Psoas muscle (tissue), 8 donors: ENCODE results near the gene MYL4. TPM values are rescaled to one million over a fixed set of nuclear protein-coding genes. Genes with fewer than 3 reads are reported as not detected.

Source experiments
- ATAC-seq, 4 donors: fragments of 200-7000 bp; cut with Tn5 transposase; one replicate each; pipeline ENCODE4 v1.9.1; 2020; ENCODE audit warnings: moderate library complexity in 3 of 4, mild to moderate bottlenecking in 2 of 4
- DNase-seq, 2 donors: peaks; one replicate each; pipeline ENCODE4 v3.0.0-alpha.2; 2020
- H3K27ac ChIP-seq: fragments of 200-600 bp; one replicate; pipeline ENCODE4 v1.8.0; 2022
- H3K27me3 ChIP-seq, 3 donors: fragments of 200-600 bp in 1 of 3; one replicate each; pipeline versions ENCODE4 v1.6.1 to v1.8.0; 2013 to 2022; ENCODE audit warnings: low read length in 2 of 3, mild to moderate bottlenecking in 2 of 3, moderate library complexity in 1 of 3; ENCODE audit not compliant: insufficient read depth in 3 of 3
- H3K36me3 ChIP-seq, 2 donors: fragments of 200-600 bp in 1 of 2; one replicate each; pipeline versions ENCODE4 v1.6.1 to v1.8.0; 2013 to 2022; ENCODE audit warnings: low read depth in 1 of 2, mild to moderate bottlenecking in 1 of 2, moderate library complexity in 1 of 2; ENCODE audit not compliant: insufficient read depth in 1 of 2
- H3K4me1 ChIP-seq: fragments of 200-600 bp; one replicate; pipeline ENCODE4 v1.8.0; 2022
- H3K4me3 ChIP-seq: fragments of 200-600 bp; one replicate; pipeline ENCODE4 v1.8.0; 2022; ENCODE audit warnings: mild to moderate bottlenecking
- H3K9me3 ChIP-seq: fragments of 200-600 bp; one replicate; pipeline ENCODE4 v1.8.0; 2022
- CTCF ChIP-seq: fragments of 200-600 bp; IDR thresholded peaks from one replicate; pipeline ENCODE4 v1.8.0; 2022; ENCODE audit warnings: antibody characterized with exemption
- WGBS, 3 donors: extraction: QIAGEN DNeasy Blood & Tissue Kit; methylation state at CpG; one replicate each; pipeline versions ENCODE4 v1.1.6 to v1.1.7; 2013; 5-methylcytosine and 5-hydroxymethylcytosine counted together
- intact Hi-C, 2 donors: fragments of 100-400 bp; cut with DNase I; formaldehyde crosslinking; loops; one replicate each; pipeline versions ENCODE4 v1.11.0 to v1.14.2; 2022
- polyA plus RNA-seq, 3 donors: library from polyadenylated mRNA; stranded (reverse); fragments of 200-250 nt; gene quantifications; one replicate each; pipeline ENCODE4 v1.2.3, GENCODE V29; 2013
- total RNA-seq, 4 donors: library from RNA; stranded (reverse); fragmentation: NEBNext Ultra II Directional in 2 of 4; extraction: Animal tissue kit (Norgen Biotek cat#: 25700) in 2 of 4; gene quantifications; one replicate each; pipeline versions ENCODE4 v1.2.1 to v1.2.4, GENCODE V29; 2021 to 2023
- donor health status: healthy with polysubstance abuse.
- donor health status: DM: no; HTN: no; CAD: no; lungs with moderate emphysema.
- donor health status: Bipolar disorder and iron deficiency.
- donor health status: healthy.
- donor health status: DM: yes; HTN: yes; CAD: no.
- donor health status: DM: no; HTN: no; CAD: no.
- donor health status: DM: no; HTN: no; CAD: no.
- donor health status: DM: yes; HTN: yes; CAD: no.

Gene MYL4
- total and polyA plus RNA-seq, 7 donors = 0.52 to 6.7 (median 2.0) TPM

- Histone ChIP-seq H3K27ac (no peak overlapping the region), H3K27me3 (no peaks in the 10 kb centered on the region), H3K36me3 (no peaks in the 10 kb centered on the region), H3K9me3 (no peaks in the 10 kb centered on the region), H3K4me3 (no peak overlapping the region), H3K4me1 (peaks cover under 1% of the 10 kb centered on the region)
- ATAC-seq (no peak), DNase-seq (no peak)
- intact Hi-C loops = loop anchor here in 1 of 2 donors (2.0 kb wide), 1 partner anchor 85 kb away; no protein-coding TSS in a partner anchor
- WGBS, 3 donors = 72 to 93% (median 93%) methylated on average over 3 of the region's 3 CpGs
- no peak for TF ChIP-seq CTCF
Measured at GRCh38 chr17:47231334-47231733, 22.2 kb downstream of the MYL4 start.

GRCh38 chr17:47231866-47232265 is 22.7 kb downstream of the MYL4 start:
- H3K4me1 ChIP-seq = no peaks in the 10 kb centered on the region
- no peak for TF ChIP-seq CTCF
- no peaks in the 10 kb centered on the region for H3K36me3 ChIP-seq
- H3K27me3 ChIP-seq = no peaks in the 10 kb centered on the region
- DNase-seq (no peak), ATAC-seq (no peak)
- 91 to 98% (median 94%) methylated on average over 3 of the region's 3 CpGs for WGBS, 3 donors
- H3K4me3 ChIP-seq = no peak overlapping the region
- H3K9me3 ChIP-seq = no peaks in the 10 kb centered on the region
- no peak overlapping the region for H3K27ac ChIP-seq
- intact Hi-C loops = loop anchor here in 1 of 2 donors (2.0 kb wide), 1 partner anchor 85 kb away; no protein-coding TSS in a partner anchor

- no peak for TF ChIP-seq CTCF
- no peaks in the 10 kb centered on the region for H3K27me3 ChIP-seq
- H3K4me1 ChIP-seq = no peaks in the 10 kb centered on the region
- 89 to 91% (median 89%) methylated on average over 2 of the region's 2 CpGs for WGBS, 3 donors
- no peaks in the 10 kb centered on the region for H3K9me3 ChIP-seq
- H3K36me3 ChIP-seq = no peaks in the 10 kb centered on the region
- DNase-seq (no peak), ATAC-seq (no peak)
- intact Hi-C loops = no loop called here
- no peak overlapping the region for H3K27ac ChIP-seq
- H3K4me3 ChIP-seq = no peak overlapping the region
Measured at GRCh38 chr17:47232465-47232864, 23.3 kb downstream of the MYL4 start.

GRCh38 chr17:47235506-47235905 is 26.4 kb downstream of the MYL4 start:
- intact Hi-C loops = loop anchor here in 1 of 2 donors (5.0 kb wide), 1 partner anchor 62 kb away; no protein-coding TSS in a partner anchor
- TF ChIP-seq CTCF = no peak
- DNase-seq = no peak
- H3K4me1 ChIP-seq = peaks cover 13% of the 10 kb centered on the region
- 91 to 92% (median 92%) methylated on average over 3 of the region's 3 CpGs for WGBS, 3 donors
- H3K4me3 ChIP-seq = no peak overlapping the region
- no peak overlapping the region for H3K27ac ChIP-seq
- no peak for ATAC-seq
- H3K36me3 ChIP-seq = no peaks in the 10 kb centered on the region
- no peaks in the 10 kb centered on the region for H3K27me3 ChIP-seq
- H3K9me3 ChIP-seq = no peaks in the 10 kb centered on the region

- 89 to 97% (median 96%) methylated on average over 2 of the region's 2 CpGs for WGBS, 3 donors
- Histone ChIP-seq H3K27me3 (no peaks in the 10 kb centered on the region), H3K4me1 (peaks cover 13% of the 10 kb centered on the region), H3K9me3 (no peaks in the 10 kb centered on the region), H3K36me3 (no peaks in the 10 kb centered on the region), H3K4me3 (no peak overlapping the region), H3K27ac (no peak overlapping the region)
- no peak for ATAC-seq
- no peak for TF ChIP-seq CTCF
- DNase-seq = no peak
- intact Hi-C loops = loop anchor here in 1 of 2 donors (5.0 kb wide), 1 partner anchor 61 kb away; no protein-coding TSS in a partner anchor
Measured at GRCh38 chr17:47235923-47236322, 26.8 kb downstream of the MYL4 start.
